Kidney (tissue), 14 donors: ENCODE data around the gene CAV1. TPM values are rescaled to one million over a fixed set of nuclear protein-coding genes. Genes with fewer than 3 reads are reported as not detected.

Experiments used
- DNase-seq, 5 donors: peaks; one replicate each; pipeline ENCODE4 v3.0.0-alpha.2; 2013 to 2020
- FAIRE-seq: peaks from 2 replicates; lab custom pipeline; 2012; peaks lifted over from hg19 to GRCh38; lab: Jason Lieb, UNC
- H3K27ac ChIP-seq, 2 donors: one replicate each; pipeline ENCODE4 v1.7.0; 2013; ENCODE audit warnings: low read depth in 2 of 2, low read length in 2 of 2, inconsistent platforms in 1 of 2
- H3K27me3 ChIP-seq: one replicate; pipeline ENCODE4 v1.7.1; 2013; ENCODE audit warnings: low read length, inconsistent platforms; ENCODE audit not compliant: control insufficient read depth, insufficient read depth
- H3K36me3 ChIP-seq, 3 donors: one replicate each; pipeline versions ENCODE4 v1.7.0 to v1.7.1; 2013; ENCODE audit warnings: low read length in 3 of 3, control low read depth in 1 of 3, inconsistent platforms in 1 of 3; ENCODE audit not compliant: insufficient read depth in 3 of 3, control insufficient read depth in 2 of 3
- H3K4me1 ChIP-seq, 3 donors: one replicate each; pipeline versions ENCODE4 v1.7.0 to v1.7.1; 2013; ENCODE audit warnings: low read length in 3 of 3, inconsistent platforms in 1 of 3, low read depth in 1 of 3; ENCODE audit not compliant: control insufficient read depth in 2 of 3, insufficient read depth in 2 of 3
- H3K4me3 ChIP-seq, 3 donors: one replicate each; pipeline versions ENCODE4 v1.7.0 to v1.8.1; 2013; ENCODE audit warnings: low read length in 3 of 3, control low read depth in 1 of 3, inconsistent platforms in 1 of 3
- H3K9ac ChIP-seq, 3 donors: one replicate each; pipeline versions ENCODE4 v1.7.0 to v1.7.1; 2013; ENCODE audit warnings: low read length in 3 of 3, control low read depth in 1 of 3, inconsistent platforms in 1 of 3
- H3K9me3 ChIP-seq, 3 donors: one replicate each; pipeline versions ENCODE4 v1.7.0 to v1.7.1; 2013; ENCODE audit warnings: low read length in 3 of 3, control low read depth in 1 of 3, inconsistent platforms in 1 of 3; ENCODE audit not compliant: control insufficient read depth in 2 of 3, insufficient read depth in 1 of 3
- CTCF ChIP-seq: IDR thresholded peaks from 3 replicates; pipeline ENCODE4 v1.5.1; 2012; ENCODE audit warnings: mild to moderate bottlenecking, moderate library complexity, borderline replicate concordance; ENCODE audit not compliant: insufficient read depth; ENCODE audit errors: extremely low read depth
- intact Hi-C: fragments of 100-400 bp; cut with DNase I; formaldehyde crosslinking; loops from one replicate; pipeline ENCODE4 v1.11.1; 2022
- polyA plus RNA-seq: library from polyadenylated mRNA; stranded (reverse); fragments of 350-450 nt; fragmentation: Illumina TruSeq; extraction: RNeasy Lipid Tissue Mini Kit (QIAGEN cat#74804); gene quantifications from one replicate; pipeline ENCODE4 v1.2.3, GENCODE V29; 2014; ENCODE audit warnings: low read depth, low replicate concordance; ENCODE audit not compliant: insufficient read depth
- total RNA-seq: library from RNA; stranded (reverse); fragmentation: NEBNext Ultra II Directional; extraction: Animal tissue kit (Norgen Biotek cat#: 25700); gene quantifications from one replicate; pipeline ENCODE4 v1.2.1, GENCODE V29; 2021
- donor health status: control.
- donor health status: control.
- donor health status: control.
- donor health status: control.
- donor health status: control.
- donor health status: DM: yes; HTN: yes; CAD: no.
- donor health status: Normal renal cell carcinoma (clear cell type).

Gene CAV1
- total and polyA plus RNA-seq, 2 donors from 2014 or later, result 15.7 to 67.2 TPM

- H3K4me1 ChIP-seq, result no peaks in the 10 kb centered on the region
- H3K9ac ChIP-seq, result no peak overlapping the region
- TF ChIP-seq CTCF, result no peak
- DNase-seq (no peak), FAIRE-seq (no peak)
- H3K27ac ChIP-seq, result no peak overlapping the region
- no peaks in the 10 kb centered on the region for H3K9me3 ChIP-seq
- no peaks in the 10 kb centered on the region for H3K27me3 ChIP-seq
- H3K36me3 ChIP-seq, result no peaks in the 10 kb centered on the region
- H3K4me3 ChIP-seq, result no peak overlapping the region
- intact Hi-C loops, result no loop called here
Observed at GRCh38 chr7:116546054-116546453, 21.2 kb downstream of the CAV1 start.

GRCh38 chr7:116546916-116547315, 22.1 kb downstream of the CAV1 start:
- DNase-seq (no peak), FAIRE-seq (no peak)
- no peaks in the 10 kb centered on the region for H3K27me3 ChIP-seq
- H3K9ac ChIP-seq, result no peak overlapping the region
- H3K4me1 ChIP-seq, result no peaks in the 10 kb centered on the region
- H3K36me3 ChIP-seq, result no peaks in the 10 kb centered on the region
- intact Hi-C loops, result no loop called here
- no peak overlapping the region for H3K27ac ChIP-seq
- no peak overlapping the region for H3K4me3 ChIP-seq
- no peak for TF ChIP-seq CTCF
- no peaks in the 10 kb centered on the region for H3K9me3 ChIP-seq

GRCh38 chr7:116547347-116547746, 22.5 kb downstream of the CAV1 start:
- Histone ChIP-seq H3K36me3 (no peaks in the 10 kb centered on the region), H3K27ac (no peak overlapping the region), H3K9me3 (no peaks in the 10 kb centered on the region), H3K27me3 (no peaks in the 10 kb centered on the region), H3K4me3 (no peak overlapping the region), H3K4me1 (no peaks in the 10 kb centered on the region), H3K9ac (no peak overlapping the region)
- DNase-seq, result no peak
- no peak for TF ChIP-seq CTCF
- intact Hi-C loops, result no loop called here
- no peak for FAIRE-seq

- no peaks in the 10 kb centered on the region for H3K36me3 ChIP-seq
- no peak overlapping the region for H3K27ac ChIP-seq
- H3K4me1 ChIP-seq, result no peaks in the 10 kb centered on the region
- no peaks in the 10 kb centered on the region for H3K9me3 ChIP-seq
- no peak for DNase-seq
- no peaks in the 10 kb centered on the region for H3K27me3 ChIP-seq
- H3K9ac ChIP-seq, result no peak overlapping the region
- no peak overlapping the region for H3K4me3 ChIP-seq
- intact Hi-C loops, result no loop called here
- no peak for TF ChIP-seq CTCF
- no peak for FAIRE-seq
Observed at GRCh38 chr7:116548506-116548905, 23.7 kb downstream of the CAV1 start.
